GM12878 (cell line): ENCODE measurements around the gene CAMK2D. TPM values are rescaled to one million over a fixed set of nuclear protein-coding genes. Genes with fewer than 3 reads are reported as not detected.

Experiments used
- ATAC-seq: fragments of 200-7000 bp; cut with Tn5 transposase; 3 replicates; pipeline ENCODE4 v1.9.1; 2020; ENCODE audit warnings: mild to moderate bottlenecking, moderate library complexity
- BruUV-seq: library from RNA; stranded (reverse); fragments of 400-500 nt; replicated peaks from 2 replicates; lab custom pipeline; 2021; lab: Mats Ljungman, UMichigan
- CTCF ChIA-PET: fragments of 300-600 bp; sonication (Branson Sonifier 250); formaldehyde crosslinking; extraction: SDS; loops from one replicate; lab custom pipeline; 2021; ENCODE audit warnings: inconsistent platforms; lab: Yijun Ruan, JAX
- POLR2A ChIA-PET: fragments of 350-600 bp; formaldehyde crosslinking; extraction: SDS; loops from one replicate; lab custom pipeline; 2021; ENCODE audit warnings: inconsistent platforms; lab: Charles Lee
- RAD21 ChIA-PET: fragments of 300-600 bp; sonication (Branson Sonifier 250); formaldehyde crosslinking; loops from one replicate; lab custom pipeline; 2023; ENCODE audit warnings: antibody characterized with exemption; ENCODE audit not compliant: unreplicated experiment; lab: Charles Lee
- SMC1A ChIA-PET: fragments of 300-600 bp; sonication (Branson Sonifier 250); formaldehyde crosslinking; loops from one replicate; lab custom pipeline; 2023; ENCODE audit not compliant: unreplicated experiment, uncharacterized antibody; lab: Charles Lee
- DNase-seq: peaks from one replicate; pipeline ENCODE4 v3.0.0-alpha.2; 2011; ENCODE audit warnings: low read depth, low spot score
- FAIRE-seq: peaks from 3 replicates; lab custom pipeline; 2011; peaks lifted over from hg19 to GRCh38; lab: Jason Lieb, UNC
- H2AFZ ChIP-seq: 2 replicates; pipeline ENCODE4 v1.6.0; 2011; ENCODE audit warnings: low read depth, low read length, control low read depth; ENCODE audit not compliant: control insufficient read depth
- H3K27ac ChIP-seq: 2 replicates; pipeline ENCODE4 v1.5.1; 2011; ENCODE audit warnings: control low read depth; ENCODE audit not compliant: control insufficient read depth, insufficient read depth
- H3K27me3 ChIP-seq, 2 experiments: replicated peaks in 1 of 2; 2 replicates each; pipeline versions ENCODE4 v1.6.0 to v1.6.1; 2011; ENCODE audit warnings: low read length in 1 of 2; ENCODE audit not compliant: control insufficient read depth in 2 of 2, insufficient read depth in 2 of 2
- H3K36me3 ChIP-seq, 2 experiments: 2 replicates each; pipeline ENCODE4 v1.5.1; 2011; ENCODE audit warnings: low read length in 1 of 2; ENCODE audit not compliant: control insufficient read depth in 2 of 2, insufficient read depth in 2 of 2
- H3K4me1 ChIP-seq: 2 replicates; pipeline ENCODE4 v1.6.1; 2011; ENCODE audit warnings: mild to moderate bottlenecking, low read length, moderate library complexity, mixed read lengths; ENCODE audit not compliant: control insufficient read depth, insufficient read depth
- H3K4me2 ChIP-seq: 2 replicates; pipeline ENCODE4 v1.6.0; 2011; ENCODE audit warnings: control low read depth; ENCODE audit not compliant: control insufficient read depth, insufficient read depth
- H3K4me3 ChIP-seq: fragments of 200-600 bp; sonication (generic); 2 replicates; pipeline ENCODE4 v1.5.1; 2016
- H3K79me2 ChIP-seq: 2 replicates; pipeline ENCODE4 v1.6.0; 2011; ENCODE audit warnings: low read length; ENCODE audit not compliant: control insufficient read depth, insufficient read depth
- H3K9ac ChIP-seq: 2 replicates; pipeline ENCODE4 v1.8.0; 2011; ENCODE audit warnings: low read length, control low read depth, mixed read lengths; ENCODE audit not compliant: control insufficient read depth, insufficient read depth
- H3K9me3 ChIP-seq: replicated peaks from 3 replicates; pipeline ENCODE4 v1.5.1; 2011; ENCODE audit warnings: mild to moderate bottlenecking, low read length; ENCODE audit not compliant: control insufficient read depth, insufficient read depth
- H4K20me1 ChIP-seq: 2 replicates; pipeline ENCODE4 v1.6.0; 2011; ENCODE audit not compliant: control insufficient read depth, insufficient read depth
- CREM ChIP-seq: IDR thresholded peaks from 2 replicates; pipeline ENCODE4 v1.6.1; 2014; ENCODE audit warnings: antibody characterized with exemption, low read depth
- EED ChIP-seq: sonication (generic); IDR thresholded peaks from 2 replicates; pipeline ENCODE4 v1.6.1; 2016; ENCODE audit warnings: antibody characterized with exemption, low read depth
- NBN ChIP-seq: fragments of 450-650 bp; IDR thresholded peaks from 2 replicates; pipeline ENCODE4 v1.6.1; 2016
- NRF1 ChIP-seq: conservative IDR thresholded peaks from 2 replicates; pipeline ENCODE4 v1.6.1; 2011; ENCODE audit warnings: mild to moderate bottlenecking, low read depth, low read length, improper control_type of control experiment
- SIN3A ChIP-seq: IDR thresholded peaks from 2 replicates; pipeline ENCODE4 v1.6.1; 2012; ENCODE audit warnings: low read depth, low read length, improper control_type of control experiment
- SMARCA5 ChIP-seq: fragments of 450-650 bp; IDR thresholded peaks from 2 replicates; pipeline ENCODE4 v1.6.1; 2017; ENCODE audit warnings: mild to moderate bottlenecking
- SUPT20H ChIP-seq: IDR thresholded peaks from 2 replicates; pipeline ENCODE4 v1.6.1; 2011; ENCODE audit warnings: low read depth, mild to moderate bottlenecking, low read length, moderate library complexity, borderline replicate concordance; ENCODE audit not compliant: control insufficient read depth
- SUZ12 ChIP-seq: fragments of 200-600 bp; sonication (generic); IDR thresholded peaks from one replicate; pipeline ENCODE4 v1.6.1; 2018; ENCODE audit warnings: antibody characterized with exemption, mild to moderate bottlenecking; ENCODE audit not compliant: unreplicated experiment
- TAF1 ChIP-seq: IDR thresholded peaks from 2 replicates; pipeline ENCODE4 v1.6.1; 2011; ENCODE audit warnings: mild to moderate bottlenecking, low read depth, low read length, borderline replicate concordance
- ZNF622 ChIP-seq: fragments of 450-650 bp; IDR thresholded peaks from 2 replicates; pipeline ENCODE4 v1.6.1; 2017; ENCODE audit warnings: mild to moderate bottlenecking, inconsistent platforms
- WGBS: methylation state at CpG from one replicate; pipeline ENCODE4 v1.1.6; 2016; ENCODE audit warnings: low lambda C conversion rate; ENCODE audit not compliant: insufficient replicate concordance, insufficient coverage; ENCODE audit errors: missing lambda C conversion rate; 5-methylcytosine and 5-hydroxymethylcytosine counted together
- in situ Hi-C: fragments of 300-500 bp; cut with MboI; formaldehyde crosslinking; loops from 9 replicates; pipeline ENCODE4 v1.14.3; 2018; ENCODE audit warnings: mixed read lengths
- intact Hi-C: fragments of 100-400 bp; cut with micrococcal nuclease; formaldehyde crosslinking; loops from one replicate; pipeline ENCODE4 v1.14.2; 2022; ENCODE audit not compliant: unreplicated experiment
- polyA plus RNA-seq, 11 experiments: library from polyadenylated mRNA; depleted of rRNA in 4 of 11; unstranded in 6 of 11; stranded (reverse) in 5 of 11; fragments of >200 nt; fragmentation: Nextera tagmentation in 4 of 11; fragmentation: Illumina TruSeq in 1 of 11; extraction: Ambion mirVana in 4 of 11; extraction: Trizol in 1 of 11; gene quantifications; 1 replicate in 1 of 11; 2 replicates in 10 of 11; pipeline versions ENCODE4 v1.2.1 to v1.2.3, GENCODE V29; 2011 to 2016; ENCODE audit warnings: inconsistent platforms in 2 of 11, missing spikeins in 2 of 11, low read depth in 1 of 11
- total RNA-seq, 4 experiments: library from RNA; depleted of rRNA in 3 of 4; stranded (reverse); fragments of >200 nt in 3 of 4; fragmentation: Illumina TruSeq in 1 of 4; extraction: Trizol in 1 of 4; gene quantifications; 2 replicates each; pipeline versions ENCODE4 v1.2.1 to v1.2.3, GENCODE V29; 2013 to 2021
- TF ChIP-seq, protein P1 (sequence below): fragments of 450-650 bp; IDR thresholded peaks from 2 replicates; pipeline ENCODE4 v1.6.1; 2018; ENCODE audit warnings: borderline replicate concordance, mild to moderate bottlenecking; ENCODE audit not compliant: partially characterized antibody
- TF ChIP-seq, protein P2 (sequence below): IDR thresholded peaks from 2 replicates; pipeline ENCODE4 v1.6.1; 2011; ENCODE audit warnings: borderline replicate concordance, low read depth, mild to moderate bottlenecking, moderate library complexity, low read length; ENCODE audit not compliant: insufficient read depth, poor library complexity, severe bottlenecking
- TF ChIP-seq, protein P3 (sequence below): fragments of 450-650 bp; IDR thresholded peaks from 2 replicates; pipeline ENCODE4 v1.6.1; 2016; ENCODE audit warnings: mild to moderate bottlenecking, moderate library complexity, borderline replicate concordance

The CAMK2D gene
- total and polyA plus RNA-seq, 10 of the 15 experiments (the other 5 are each of a cell fraction or from before 2014, with no cell fraction given) = 6.9 to 88.5 (median 12.9) TPM

- TF ChIP-seq, protein P1, sequence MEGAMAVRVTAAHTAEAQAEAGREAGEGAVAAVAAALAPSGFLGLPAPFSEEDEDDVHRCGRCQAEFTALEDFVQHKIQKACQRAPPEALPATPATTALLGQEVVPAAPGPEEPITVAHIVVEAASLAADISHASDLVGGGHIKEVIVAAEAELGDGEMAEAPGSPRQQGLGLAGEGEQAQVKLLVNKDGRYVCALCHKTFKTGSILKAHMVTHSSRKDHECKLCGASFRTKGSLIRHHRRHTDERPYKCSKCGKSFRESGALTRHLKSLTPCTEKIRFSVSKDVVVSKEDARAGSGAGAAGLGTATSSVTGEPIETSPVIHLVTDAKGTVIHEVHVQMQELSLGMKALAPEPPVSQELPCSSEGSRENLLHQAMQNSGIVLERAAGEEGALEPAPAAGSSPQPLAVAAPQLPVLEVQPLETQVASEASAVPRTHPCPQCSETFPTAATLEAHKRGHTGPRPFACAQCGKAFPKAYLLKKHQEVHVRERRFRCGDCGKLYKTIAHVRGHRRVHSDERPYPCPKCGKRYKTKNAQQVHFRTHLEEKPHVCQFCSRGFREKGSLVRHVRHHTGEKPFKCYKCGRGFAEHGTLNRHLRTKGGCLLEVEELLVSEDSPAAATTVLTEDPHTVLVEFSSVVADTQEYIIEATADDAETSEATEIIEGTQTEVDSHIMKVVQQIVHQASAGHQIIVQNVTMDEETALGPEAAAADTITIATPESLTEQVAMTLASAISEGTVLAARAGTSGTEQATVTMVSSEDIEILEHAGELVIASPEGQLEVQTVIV = no peak
- TF ChIP-seq, protein P2, sequence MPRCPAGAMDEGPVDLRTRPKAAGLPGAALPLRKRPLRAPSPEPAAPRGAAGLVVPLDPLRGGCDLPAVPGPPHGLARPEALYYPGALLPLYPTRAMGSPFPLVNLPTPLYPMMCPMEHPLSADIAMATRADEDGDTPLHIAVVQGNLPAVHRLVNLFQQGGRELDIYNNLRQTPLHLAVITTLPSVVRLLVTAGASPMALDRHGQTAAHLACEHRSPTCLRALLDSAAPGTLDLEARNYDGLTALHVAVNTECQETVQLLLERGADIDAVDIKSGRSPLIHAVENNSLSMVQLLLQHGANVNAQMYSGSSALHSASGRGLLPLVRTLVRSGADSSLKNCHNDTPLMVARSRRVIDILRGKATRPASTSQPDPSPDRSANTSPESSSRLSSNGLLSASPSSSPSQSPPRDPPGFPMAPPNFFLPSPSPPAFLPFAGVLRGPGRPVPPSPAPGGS = no peak
- no peak for TF ChIP-seq SUZ12
- no peak for TF ChIP-seq EED
- TF ChIP-seq, all 136 proteins: peak for 0
Measured at GRCh38 chr4:113749178-113749577, 12.4 kb downstream of the CAMK2D start (continued).

GRCh38 chr4:113747949-113748348, 13.6 kb downstream of the CAMK2D start:
- POLR2A ChIA-PET = no interaction called here
- CTCF ChIA-PET = no interaction called here
- Histone ChIP-seq H3K36me3 (peaks cover 2 to 15% of the 10 kb centered on the region in 2 experiments; a peak in 3 of 4 replicates), H3K4me2 (no peak overlapping the region), H3K27ac (no peak overlapping the region), H3K4me1 (no peaks in the 10 kb centered on the region), H3K9me3 (peaks cover 2% of the 10 kb centered on the region; the same call in 1 of the 3 replicates), H2AFZ (no peak overlapping the region), H3K79me2 (peaks cover 22% of the 10 kb centered on the region), H4K20me1 (no peaks in the 10 kb centered on the region), H3K9ac (no peak overlapping the region), H3K27me3 (no peaks in the 10 kb centered on the region), H3K4me3 (no peak overlapping the region)
- FAIRE-seq = no peak
- in situ Hi-C loops (no loop called here), intact Hi-C loops (no loop called here)
- 93% methylated on average over 3 of the region's 3 CpGs for WGBS
- no TSS peak for BruUV-seq
- DNase-seq = no peak
- no peak for ATAC-seq
- TF ChIP-seq TAF1 (no peak), SIN3A (no peak), ZNF622 (no peak), CREM (no peak), SUPT20H (no peak), NBN (no peak), NRF1 (no peak), SMARCA5 (no peak)
- TF ChIP-seq, protein P3, sequence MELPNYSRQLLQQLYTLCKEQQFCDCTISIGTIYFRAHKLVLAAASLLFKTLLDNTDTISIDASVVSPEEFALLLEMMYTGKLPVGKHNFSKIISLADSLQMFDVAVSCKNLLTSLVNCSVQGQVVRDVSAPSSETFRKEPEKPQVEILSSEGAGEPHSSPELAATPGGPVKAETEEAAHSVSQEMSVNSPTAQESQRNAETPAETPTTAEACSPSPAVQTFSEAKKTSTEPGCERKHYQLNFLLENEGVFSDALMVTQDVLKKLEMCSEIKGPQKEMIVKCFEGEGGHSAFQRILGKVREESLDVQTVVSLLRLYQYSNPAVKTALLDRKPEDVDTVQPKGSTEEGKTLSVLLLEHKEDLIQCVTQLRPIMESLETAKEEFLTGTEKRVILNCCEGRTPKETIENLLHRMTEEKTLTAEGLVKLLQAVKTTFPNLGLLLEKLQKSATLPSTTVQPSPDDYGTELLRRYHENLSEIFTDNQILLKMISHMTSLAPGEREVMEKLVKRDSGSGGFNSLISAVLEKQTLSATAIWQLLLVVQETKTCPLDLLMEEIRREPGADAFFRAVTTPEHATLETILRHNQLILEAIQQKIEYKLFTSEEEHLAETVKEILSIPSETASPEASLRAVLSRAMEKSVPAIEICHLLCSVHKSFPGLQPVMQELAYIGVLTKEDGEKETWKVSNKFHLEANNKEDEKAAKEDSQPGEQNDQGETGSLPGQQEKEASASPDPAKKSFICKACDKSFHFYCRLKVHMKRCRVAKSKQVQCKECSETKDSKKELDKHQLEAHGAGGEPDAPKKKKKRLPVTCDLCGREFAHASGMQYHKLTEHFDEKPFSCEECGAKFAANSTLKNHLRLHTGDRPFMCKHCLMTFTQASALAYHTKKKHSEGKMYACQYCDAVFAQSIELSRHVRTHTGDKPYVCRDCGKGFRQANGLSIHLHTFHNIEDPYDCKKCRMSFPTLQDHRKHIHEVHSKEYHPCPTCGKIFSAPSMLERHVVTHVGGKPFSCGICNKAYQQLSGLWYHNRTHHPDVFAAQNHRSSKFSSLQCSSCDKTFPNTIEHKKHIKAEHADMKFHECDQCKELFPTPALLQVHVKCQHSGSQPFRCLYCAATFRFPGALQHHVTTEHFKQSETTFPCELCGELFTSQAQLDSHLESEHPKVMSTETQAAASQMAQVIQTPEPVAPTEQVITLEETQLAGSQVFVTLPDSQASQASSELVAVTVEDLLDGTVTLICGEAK = no peak
- SMC1A ChIA-PET = interaction anchor here (1.4 kb wide), 1 partner anchor 15 kb away, joined by 4 read pairs; no protein-coding TSS in a partner anchor
- RAD21 ChIA-PET = no interaction called here
